Neural cell (in vitro differentiated cells): ENCODE data around the gene ZWILCH. TPM values are rescaled to one million over a fixed set of nuclear protein-coding genes. Genes with fewer than 3 reads are reported as not detected.
"Not testable (repeated sequence)": the region's sequence is repeated elsewhere in the genome, so short reads cannot be mapped to it uniquely, and the experiment has no call there.

ENCODE experiments used
- H2AFZ ChIP-seq: fragments of 200-600, 300-800 bp; sonication (generic), shearing (Covaris generic); 2 replicates; pipeline ENCODE4 v1.6.0; 2014; ENCODE audit warnings: low read depth, mild to moderate bottlenecking, antibody characterized with exemption, low read length, moderate library complexity
- H3F3A ChIP-seq: fragments of 200-600 bp; shearing (Covaris generic); 2 replicates; pipeline ENCODE4 v1.6.1; 2016; ENCODE audit warnings: mild to moderate bottlenecking, moderate library complexity, mixed read lengths, antibody characterized with exemption, low read length; ENCODE audit not compliant: insufficient read depth, poor library complexity, severe bottlenecking
- H3K27ac ChIP-seq: fragments of 200-600, 300-800 bp; sonication (generic), shearing (Covaris generic); 2 replicates; pipeline ENCODE4 v1.5.1; 2014; ENCODE audit warnings: mild to moderate bottlenecking, low read length, moderate library complexity
- H3K27me3 ChIP-seq: fragments of 300-800, 200-600 bp; sonication (generic), shearing (Covaris generic); 2 replicates; pipeline ENCODE4 v1.6.0; 2014; ENCODE audit warnings: mild to moderate bottlenecking, low read depth, low read length, moderate library complexity; ENCODE audit not compliant: insufficient read depth
- H3K36me3 ChIP-seq: fragments of 300-800, 200-600 bp; sonication (generic), shearing (Covaris generic); 2 replicates; pipeline ENCODE4 v1.5.1; 2014; ENCODE audit warnings: mild to moderate bottlenecking, antibody characterized with exemption, low read length, moderate library complexity; ENCODE audit not compliant: insufficient read depth
- H3K4me2 ChIP-seq: fragments of 300-800, 200-600 bp; sonication (generic), shearing (Covaris generic); 2 replicates; pipeline ENCODE4 v1.6.0; 2014; ENCODE audit warnings: mild to moderate bottlenecking, low read length
- H3K4me3 ChIP-seq: fragments of 300-800, 200-600 bp; sonication (generic), shearing (Covaris generic); 2 replicates; pipeline ENCODE4 v1.5.1; 2014; ENCODE audit warnings: mild to moderate bottlenecking, low read length, moderate library complexity
- H3K79me2 ChIP-seq: fragments of 200-600 bp; shearing (Covaris generic); replicated peaks from 2 replicates; pipeline ENCODE4 v1.6.0; 2014; ENCODE audit warnings: mild to moderate bottlenecking, low read length, moderate library complexity; ENCODE audit not compliant: insufficient read depth
- H3K9ac ChIP-seq: fragments of 300-800, 200-600 bp; sonication (generic), shearing (Covaris generic); 2 replicates; pipeline ENCODE4 v1.6.1; 2016; ENCODE audit warnings: mild to moderate bottlenecking, low read length, mixed read lengths
- H3K9me2 ChIP-seq: fragments of 200-600 bp; shearing (Covaris generic); 2 replicates; pipeline ENCODE4 v1.6.1; 2016; ENCODE audit warnings: mild to moderate bottlenecking, low read length, mixed read lengths; ENCODE audit not compliant: insufficient read depth
- H3K9me3 ChIP-seq: fragments of 200-600, 300-800 bp; sonication (generic), shearing (Covaris generic); 2 replicates; pipeline ENCODE4 v1.6.1; 2016; ENCODE audit warnings: mild to moderate bottlenecking, mixed run types, low read length, moderate library complexity, mixed read lengths
- H4K20me1 ChIP-seq: fragments of 200-600 bp; shearing (Covaris generic); 2 replicates; pipeline ENCODE4 v1.6.1; 2016; ENCODE audit warnings: mild to moderate bottlenecking, mixed run types; ENCODE audit not compliant: insufficient read depth
- EP300 ChIP-seq: fragments of 450-650 bp; conservative IDR thresholded peaks from 2 replicates; pipeline ENCODE4 v1.6.1; 2014; ENCODE audit warnings: antibody characterized with exemption, mild to moderate bottlenecking, moderate library complexity; ENCODE audit not compliant: poor library complexity, severe bottlenecking
- EZH2 ChIP-seq: fragments of 200-600, 300-800 bp; shearing (Covaris generic), sonication (generic); IDR thresholded peaks from 2 replicates; pipeline ENCODE4 v1.6.1; 2014; ENCODE audit warnings: antibody characterized with exemption, low read length, borderline replicate concordance, mild to moderate bottlenecking; ENCODE audit not compliant: insufficient read depth, poor library complexity, severe bottlenecking
- MXI1 ChIP-seq: fragments of 450-650 bp; conservative IDR thresholded peaks from 2 replicates; pipeline ENCODE4 v1.6.1; 2014; ENCODE audit warnings: antibody characterized with exemption, mild to moderate bottlenecking; ENCODE audit not compliant: poor library complexity, severe bottlenecking
- POLR2AphosphoS5 ChIP-seq: IDR thresholded peaks from 2 replicates; pipeline ENCODE4 v1.6.1; 2012
- RAD21 ChIP-seq: fragments of 450-650 bp; conservative IDR thresholded peaks from 2 replicates; pipeline ENCODE4 v1.6.1; 2014; ENCODE audit warnings: antibody characterized with exemption, mild to moderate bottlenecking, moderate library complexity
- SMC3 ChIP-seq: fragments of 450-650 bp; conservative IDR thresholded peaks from 2 replicates; pipeline ENCODE4 v1.6.1; 2014; ENCODE audit warnings: antibody characterized with exemption, mild to moderate bottlenecking, moderate library complexity; ENCODE audit not compliant: poor library complexity
- TAF1 ChIP-seq: IDR thresholded peaks from 2 replicates; pipeline ENCODE4 v1.6.1; 2012; ENCODE audit warnings: low read depth
- polyA plus RNA-seq: library from polyadenylated mRNA; depleted of rRNA; stranded (reverse); fragments of >200 nt; gene quantifications from 2 replicates; pipeline ENCODE4 v1.2.3, GENCODE V29; 2014
- TF ChIP-seq, protein P1 (sequence below): IDR thresholded peaks from 2 replicates; pipeline ENCODE4 v1.6.1; 2012; ENCODE audit warnings: borderline replicate concordance
- TF ChIP-seq, protein P2 (sequence below): fragments of 450-650 bp; IDR thresholded peaks from 2 replicates; pipeline ENCODE4 v1.5.1; 2014; ENCODE audit warnings: antibody characterized with exemption, mild to moderate bottlenecking, moderate library complexity; ENCODE audit not compliant: poor library complexity, severe bottlenecking

The ZWILCH gene
- polyA plus RNA-seq, 1 donor from 2014 or later = 63.1 TPM

DNA sequence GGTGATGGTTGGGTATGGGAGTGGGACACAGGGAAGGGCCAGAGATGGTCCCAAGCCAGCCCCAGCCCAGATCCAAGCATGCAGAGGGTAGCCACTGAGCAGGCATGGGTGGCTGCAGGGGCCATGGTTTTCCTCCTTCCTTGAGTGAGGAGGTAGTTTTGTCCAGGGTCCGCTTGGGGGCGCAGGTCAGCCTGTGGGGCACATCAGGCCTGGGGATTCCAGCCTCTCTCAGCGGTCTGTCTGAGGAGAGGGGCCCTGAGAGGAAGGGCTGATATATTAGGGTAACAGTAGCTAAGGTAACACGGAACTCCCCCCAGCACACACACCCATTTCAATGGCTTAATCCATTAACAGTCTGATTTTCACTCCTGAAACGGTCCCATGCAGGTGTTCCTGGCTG is 83.4 kb downstream of the ZWILCH start:
- Histone ChIP-seq H3K9ac (no peak overlapping the region), H3K4me2 (no peak overlapping the region), H3K27ac (no peak overlapping the region), H3K27me3 (no peaks in the 10 kb centered on the region), H4K20me1 (no peaks in the 10 kb centered on the region), H3K9me2 (no peaks in the 10 kb centered on the region), H2AFZ (no peak overlapping the region), H3K9me3 (no peaks in the 10 kb centered on the region), H3K36me3 (no peaks in the 10 kb centered on the region), H3K79me2 (no peaks in the 10 kb centered on the region), H3F3A (no peaks in the 10 kb centered on the region), H3K4me3 (no peak overlapping the region)
- no peak for TF ChIP-seq EZH2
- TF ChIP-seq SMC3 = no peak
- no peak for TF ChIP-seq RAD21
- TF ChIP-seq, protein P1, sequence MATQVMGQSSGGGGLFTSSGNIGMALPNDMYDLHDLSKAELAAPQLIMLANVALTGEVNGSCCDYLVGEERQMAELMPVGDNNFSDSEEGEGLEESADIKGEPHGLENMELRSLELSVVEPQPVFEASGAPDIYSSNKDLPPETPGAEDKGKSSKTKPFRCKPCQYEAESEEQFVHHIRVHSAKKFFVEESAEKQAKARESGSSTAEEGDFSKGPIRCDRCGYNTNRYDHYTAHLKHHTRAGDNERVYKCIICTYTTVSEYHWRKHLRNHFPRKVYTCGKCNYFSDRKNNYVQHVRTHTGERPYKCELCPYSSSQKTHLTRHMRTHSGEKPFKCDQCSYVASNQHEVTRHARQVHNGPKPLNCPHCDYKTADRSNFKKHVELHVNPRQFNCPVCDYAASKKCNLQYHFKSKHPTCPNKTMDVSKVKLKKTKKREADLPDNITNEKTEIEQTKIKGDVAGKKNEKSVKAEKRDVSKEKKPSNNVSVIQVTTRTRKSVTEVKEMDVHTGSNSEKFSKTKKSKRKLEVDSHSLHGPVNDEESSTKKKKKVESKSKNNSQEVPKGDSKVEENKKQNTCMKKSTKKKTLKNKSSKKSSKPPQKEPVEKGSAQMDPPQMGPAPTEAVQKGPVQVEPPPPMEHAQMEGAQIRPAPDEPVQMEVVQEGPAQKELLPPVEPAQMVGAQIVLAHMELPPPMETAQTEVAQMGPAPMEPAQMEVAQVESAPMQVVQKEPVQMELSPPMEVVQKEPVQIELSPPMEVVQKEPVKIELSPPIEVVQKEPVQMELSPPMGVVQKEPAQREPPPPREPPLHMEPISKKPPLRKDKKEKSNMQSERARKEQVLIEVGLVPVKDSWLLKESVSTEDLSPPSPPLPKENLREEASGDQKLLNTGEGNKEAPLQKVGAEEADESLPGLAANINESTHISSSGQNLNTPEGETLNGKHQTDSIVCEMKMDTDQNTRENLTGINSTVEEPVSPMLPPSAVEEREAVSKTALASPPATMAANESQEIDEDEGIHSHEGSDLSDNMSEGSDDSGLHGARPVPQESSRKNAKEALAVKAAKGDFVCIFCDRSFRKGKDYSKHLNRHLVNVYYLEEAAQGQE = no peak
- TF ChIP-seq, protein P2, sequence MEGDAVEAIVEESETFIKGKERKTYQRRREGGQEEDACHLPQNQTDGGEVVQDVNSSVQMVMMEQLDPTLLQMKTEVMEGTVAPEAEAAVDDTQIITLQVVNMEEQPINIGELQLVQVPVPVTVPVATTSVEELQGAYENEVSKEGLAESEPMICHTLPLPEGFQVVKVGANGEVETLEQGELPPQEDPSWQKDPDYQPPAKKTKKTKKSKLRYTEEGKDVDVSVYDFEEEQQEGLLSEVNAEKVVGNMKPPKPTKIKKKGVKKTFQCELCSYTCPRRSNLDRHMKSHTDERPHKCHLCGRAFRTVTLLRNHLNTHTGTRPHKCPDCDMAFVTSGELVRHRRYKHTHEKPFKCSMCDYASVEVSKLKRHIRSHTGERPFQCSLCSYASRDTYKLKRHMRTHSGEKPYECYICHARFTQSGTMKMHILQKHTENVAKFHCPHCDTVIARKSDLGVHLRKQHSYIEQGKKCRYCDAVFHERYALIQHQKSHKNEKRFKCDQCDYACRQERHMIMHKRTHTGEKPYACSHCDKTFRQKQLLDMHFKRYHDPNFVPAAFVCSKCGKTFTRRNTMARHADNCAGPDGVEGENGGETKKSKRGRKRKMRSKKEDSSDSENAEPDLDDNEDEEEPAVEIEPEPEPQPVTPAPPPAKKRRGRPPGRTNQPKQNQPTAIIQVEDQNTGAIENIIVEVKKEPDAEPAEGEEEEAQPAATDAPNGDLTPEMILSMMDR = no peak

DNA sequence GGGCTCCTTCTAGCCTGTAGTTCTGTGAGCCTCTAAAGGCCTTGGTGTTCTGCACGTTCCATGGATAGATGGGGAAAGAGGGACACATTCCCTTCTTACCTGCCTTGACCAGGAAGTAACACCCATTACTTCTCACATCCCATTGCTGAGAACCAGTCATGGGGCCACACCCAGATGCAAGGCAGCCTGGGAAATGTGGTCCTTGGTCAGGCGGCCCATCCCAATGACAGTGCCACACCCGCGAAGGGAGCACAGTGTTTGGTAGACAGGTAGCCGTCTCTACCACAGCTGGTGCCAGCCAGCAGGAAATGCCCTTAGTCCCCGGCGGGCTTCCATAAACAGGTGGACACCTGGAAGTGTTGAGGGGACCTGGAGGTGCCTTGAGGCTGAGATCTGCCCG is 83.8 kb downstream of the ZWILCH start:
- no peaks in the 10 kb centered on the region for H4K20me1 ChIP-seq
- no peak overlapping the region for H3K4me3 ChIP-seq
- no peaks in the 10 kb centered on the region for H3F3A ChIP-seq
- no peak overlapping the region for H3K9ac ChIP-seq
- no peaks in the 10 kb centered on the region for H3K9me3 ChIP-seq
- H3K9me2 ChIP-seq = no peaks in the 10 kb centered on the region
- TF ChIP-seq SMC3 (no peak), POLR2AphosphoS5 (no peak), RAD21 (no peak), TAF1 (no peak), EP300 (no peak), EZH2 (no peak), MXI1 (no peak)
- TF ChIP-seq, protein P2 = no peak
- H3K4me2 ChIP-seq = no peak overlapping the region
- H3K27ac ChIP-seq = no peak overlapping the region
- no peak overlapping the region for H2AFZ ChIP-seq
- H3K36me3 ChIP-seq = no peaks in the 10 kb centered on the region
- no peaks in the 10 kb centered on the region for H3K79me2 ChIP-seq
- no peaks in the 10 kb centered on the region for H3K27me3 ChIP-seq

DNA sequence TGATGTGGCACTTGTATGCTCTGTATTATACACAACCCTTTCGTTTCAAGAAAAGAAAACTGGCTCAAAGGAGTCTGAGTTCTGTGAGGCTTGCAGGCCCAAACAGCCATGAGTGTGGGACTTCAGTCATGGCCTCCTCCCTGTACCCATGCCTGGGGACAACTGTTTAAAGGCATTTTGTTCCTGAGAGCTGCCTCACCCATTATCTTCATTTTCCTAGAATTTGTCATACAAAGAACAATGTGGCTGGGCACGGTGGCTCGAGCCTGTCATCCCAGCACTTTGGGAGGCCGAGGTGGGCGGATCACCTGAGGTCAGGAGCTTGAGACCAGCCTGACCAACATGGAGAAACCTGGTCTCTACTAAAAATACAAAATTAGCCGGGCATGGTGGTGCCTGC is 84.3 kb downstream of the ZWILCH start:
- not testable (repeated sequence) for H3K4me2 ChIP-seq, H3K79me2 ChIP-seq, H2AFZ ChIP-seq, H3K4me3 ChIP-seq, H3F3A ChIP-seq, H3K27me3 ChIP-seq, H4K20me1 ChIP-seq, H3K27ac ChIP-seq, H3K9ac ChIP-seq, H3K9me3 ChIP-seq, H3K36me3 ChIP-seq, H3K9me2 ChIP-seq
